GM21447 (cell line): Measurements from ENCODE around the gene MMP24.
"Not testable (repeated sequence)": the region's sequence is repeated elsewhere in the genome, so short reads cannot be mapped to it uniquely, and the experiment has no call there.

Experiments
- ATAC-seq: cut with Tn5 transposase; IDR thresholded peaks from one replicate; pipeline ENCODE4 v1.9.1; 2021; ENCODE audit not compliant: unreplicated experiment

MMP24 gene

DNA sequence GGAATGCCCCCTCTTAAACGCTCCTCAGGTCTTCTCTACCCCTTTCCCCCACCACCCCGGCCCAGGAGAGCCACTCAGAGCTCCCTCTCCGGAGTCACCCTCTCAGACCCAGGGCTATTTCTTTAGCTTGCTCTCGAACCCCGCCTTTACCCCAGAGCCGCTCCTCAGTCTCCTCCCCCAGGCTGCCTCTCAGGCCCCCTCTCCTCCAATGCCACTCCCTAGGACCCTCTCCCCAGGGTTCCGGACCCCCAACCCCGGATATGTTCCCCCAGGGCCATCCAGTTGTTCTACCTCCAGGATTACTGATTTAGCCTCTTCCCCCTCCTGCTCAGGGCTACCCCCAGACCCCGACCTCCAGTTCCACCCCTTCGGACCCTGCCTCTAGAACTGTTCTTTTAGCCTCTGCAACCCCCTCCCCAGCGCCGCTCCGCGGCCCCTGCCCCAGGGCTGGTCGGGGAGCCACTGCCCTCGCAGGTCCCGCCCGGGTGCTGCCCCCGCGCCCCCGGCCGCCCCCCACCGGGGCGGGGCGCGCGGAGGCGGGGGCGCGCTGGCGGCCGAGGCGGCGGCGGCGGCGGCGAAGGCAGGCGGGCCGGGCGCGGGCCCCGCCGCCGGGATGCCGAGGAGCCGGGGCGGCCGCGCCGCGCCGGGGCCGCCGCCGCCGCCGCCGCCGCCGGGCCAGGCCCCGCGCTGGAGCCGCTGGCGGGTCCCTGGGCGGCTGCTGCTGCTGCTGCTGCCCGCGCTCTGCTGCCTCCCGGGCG is at the start of gene MMP24:
MMP24 (plus strand) TSS at position 565 of the 758 bp plus-strand sequence; CDS start at position 614, 49 bp downstream.
- ATAC-seq: no peak

DNA sequence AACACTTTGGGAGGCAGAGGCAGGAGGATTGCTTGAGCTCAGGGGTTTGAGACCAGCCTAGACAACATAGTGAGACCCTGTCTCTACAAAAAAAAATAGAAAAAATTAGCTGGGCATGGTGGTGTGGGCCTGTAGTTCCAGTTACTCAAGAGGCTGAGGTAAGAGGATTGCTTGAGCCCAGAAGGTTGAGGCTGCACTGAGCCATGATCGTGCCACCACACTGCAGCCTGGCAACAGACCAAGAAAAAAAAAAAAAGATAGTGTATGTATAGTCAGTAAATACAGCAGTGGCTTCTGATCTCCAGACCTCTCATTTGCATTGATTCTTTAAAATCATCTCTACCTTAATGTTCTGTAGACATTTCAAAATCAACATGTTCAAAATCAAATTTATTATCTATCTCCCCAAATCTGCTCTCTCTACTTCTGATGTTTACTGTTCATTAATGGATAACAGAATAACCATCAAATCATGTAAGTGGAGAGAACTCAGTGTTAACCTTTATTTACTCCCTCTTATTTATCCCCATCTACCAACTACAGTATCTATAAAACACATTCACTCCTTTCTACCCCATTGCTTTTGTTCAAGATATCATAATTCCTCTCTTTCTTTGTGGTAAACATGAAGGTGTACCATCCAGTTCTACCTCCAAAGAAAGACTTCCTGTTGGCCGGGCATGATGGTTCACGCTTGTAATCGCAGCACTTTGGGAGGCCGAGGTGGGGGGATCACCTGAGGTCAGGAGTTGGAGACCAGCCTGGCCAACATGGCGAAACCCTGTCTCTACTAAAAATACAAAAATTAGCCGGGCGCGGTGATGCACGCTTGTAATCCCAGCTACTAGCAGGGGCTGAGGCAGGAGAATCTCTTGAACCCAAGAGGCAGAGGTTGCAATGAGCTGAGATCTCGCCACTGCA is 46.9 kb upstream of the MMP24 start:
- no peak for ATAC-seq

DNA sequence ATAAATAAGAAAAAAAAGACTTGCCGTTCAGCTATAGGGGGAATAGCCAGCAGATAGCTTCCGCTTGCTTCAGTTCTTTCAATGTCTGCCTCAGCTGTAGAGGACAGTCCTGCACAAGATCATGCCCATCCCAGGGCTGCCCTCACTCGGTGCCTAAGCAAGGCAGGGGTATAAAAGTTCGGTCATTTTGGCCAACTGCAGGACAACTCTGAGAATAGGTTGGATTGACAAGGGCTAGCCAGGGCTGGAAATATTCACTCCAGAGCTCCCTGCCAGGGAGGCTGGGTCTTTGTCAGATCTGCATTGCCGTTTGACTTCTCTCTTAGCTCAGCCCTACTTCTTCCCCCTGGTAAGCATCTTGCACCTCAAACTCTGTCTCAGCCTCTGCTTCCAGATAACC is 46.2 kb upstream of the MMP24 start:
- ATAC-seq: no peak

DNA sequence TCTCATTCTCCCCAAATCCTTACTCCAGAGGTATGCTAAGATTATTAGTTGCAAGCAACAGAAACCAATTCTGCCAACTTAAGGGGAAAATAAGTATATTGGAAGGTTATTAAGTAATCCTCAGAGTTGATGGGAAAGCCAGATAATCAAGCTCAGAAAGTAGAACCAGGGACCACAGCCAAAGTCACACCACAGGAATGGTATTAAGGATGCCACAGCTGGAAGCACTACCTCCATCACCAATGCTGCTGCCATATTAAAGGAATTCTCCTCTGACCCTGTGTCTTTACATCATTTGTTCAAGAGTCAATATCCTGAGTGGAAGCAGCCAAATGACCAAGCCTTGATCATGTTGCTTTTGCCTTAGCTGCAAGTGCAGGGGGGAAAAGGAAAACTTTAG is 44.8 kb upstream of the MMP24 start:
- ATAC-seq: no peak

DNA sequence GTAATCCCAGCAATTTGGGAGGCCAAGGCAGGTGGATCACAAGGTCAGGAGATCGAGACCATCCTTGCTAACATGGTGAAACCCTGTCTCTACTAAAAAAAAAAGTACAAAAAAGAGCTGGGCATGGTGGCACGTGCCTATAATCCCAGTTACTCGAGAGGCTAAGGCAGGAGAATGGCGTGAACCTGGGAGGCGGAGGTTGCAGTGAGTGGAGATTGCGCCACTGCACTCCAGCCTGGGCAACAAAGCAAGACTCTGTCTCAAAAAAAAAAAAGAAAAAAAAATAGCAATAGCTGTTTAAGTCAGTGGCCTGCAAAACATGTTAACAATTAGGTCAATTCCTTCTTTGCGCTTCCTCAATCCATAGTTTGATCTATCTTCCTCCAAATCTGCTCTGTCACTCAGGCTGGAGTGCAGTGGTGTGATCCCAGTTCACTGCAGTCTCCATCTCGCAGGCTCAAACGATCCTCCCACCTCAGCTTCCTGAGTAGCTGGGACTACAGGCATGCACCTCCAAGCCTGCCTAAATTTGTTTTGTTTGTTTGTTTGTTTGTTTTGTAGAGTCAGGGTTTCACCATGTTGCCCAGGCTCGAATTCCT is 39.7 kb upstream of the MMP24 start:
- not testable (repeated sequence) for ATAC-seq

DNA sequence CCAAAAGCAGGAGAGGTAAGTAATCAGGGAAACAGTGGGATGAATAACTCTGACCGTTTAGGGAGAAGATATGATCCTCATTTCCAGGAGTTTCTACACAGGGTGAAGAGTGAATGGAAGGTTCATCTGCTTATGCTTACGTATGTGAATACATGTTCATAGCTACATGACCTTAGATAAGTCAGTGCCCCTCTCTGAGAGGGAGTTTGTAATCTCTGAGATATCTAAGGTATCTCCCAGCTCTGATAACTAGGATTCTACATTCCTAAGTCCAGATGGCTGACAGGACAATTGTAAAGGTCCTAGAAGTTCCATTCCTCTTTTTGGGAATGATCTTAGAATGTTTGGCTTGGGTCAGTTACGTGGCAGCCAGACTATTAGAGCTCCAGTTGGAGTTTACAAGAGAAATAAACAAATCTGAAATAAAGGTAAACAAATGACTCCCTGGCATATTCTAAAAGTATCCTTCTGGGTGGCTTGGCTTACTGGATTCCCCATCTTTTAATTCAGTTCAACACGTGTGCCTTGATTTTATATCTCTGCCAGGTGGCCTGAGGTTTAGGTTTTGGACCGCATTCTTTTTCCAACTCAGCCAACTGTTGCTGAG is 38.8 kb upstream of the MMP24 start:
- ATAC-seq: no peak

DNA sequence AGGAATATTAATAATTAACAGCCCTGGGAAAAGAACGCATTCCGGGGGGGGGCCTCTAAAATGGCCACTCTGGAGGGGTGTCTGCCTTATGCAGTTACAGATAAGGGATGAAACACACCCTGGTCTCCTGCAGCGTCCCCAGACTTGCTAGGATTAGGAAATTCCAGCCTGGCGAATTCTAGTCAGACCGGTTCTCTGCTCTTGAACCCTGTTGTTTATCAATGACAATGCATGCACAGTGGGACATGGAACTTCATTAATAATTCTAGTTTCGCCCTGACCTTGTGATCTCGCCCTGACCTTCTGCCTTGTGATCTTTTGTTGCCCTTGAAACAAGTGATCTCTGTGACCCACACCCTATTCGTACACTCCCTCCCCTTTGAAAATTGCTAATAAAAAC is 37.3 kb upstream of the MMP24 start:
- ATAC-seq: not testable (repeated sequence)

DNA sequence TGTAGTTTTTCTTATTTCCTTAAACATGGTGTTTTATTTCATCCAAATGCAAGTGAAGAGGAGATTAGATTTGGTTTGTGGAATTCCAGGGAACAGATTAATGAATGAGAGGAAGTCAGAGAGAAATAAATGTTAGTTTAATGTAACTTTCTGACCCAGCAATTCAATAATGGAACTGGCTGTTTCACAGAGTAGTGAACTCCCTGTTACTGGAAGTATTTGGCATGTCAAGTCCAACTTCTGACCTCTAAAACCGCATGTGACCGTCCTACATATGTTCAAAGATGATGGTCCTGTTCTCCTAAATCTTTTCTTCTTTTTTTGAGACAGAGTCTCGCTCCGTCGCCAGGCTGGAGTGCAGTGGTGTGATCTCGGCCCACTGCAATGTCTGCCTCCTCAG is 35.9 kb upstream of the MMP24 start:
- no peak for ATAC-seq

DNA sequence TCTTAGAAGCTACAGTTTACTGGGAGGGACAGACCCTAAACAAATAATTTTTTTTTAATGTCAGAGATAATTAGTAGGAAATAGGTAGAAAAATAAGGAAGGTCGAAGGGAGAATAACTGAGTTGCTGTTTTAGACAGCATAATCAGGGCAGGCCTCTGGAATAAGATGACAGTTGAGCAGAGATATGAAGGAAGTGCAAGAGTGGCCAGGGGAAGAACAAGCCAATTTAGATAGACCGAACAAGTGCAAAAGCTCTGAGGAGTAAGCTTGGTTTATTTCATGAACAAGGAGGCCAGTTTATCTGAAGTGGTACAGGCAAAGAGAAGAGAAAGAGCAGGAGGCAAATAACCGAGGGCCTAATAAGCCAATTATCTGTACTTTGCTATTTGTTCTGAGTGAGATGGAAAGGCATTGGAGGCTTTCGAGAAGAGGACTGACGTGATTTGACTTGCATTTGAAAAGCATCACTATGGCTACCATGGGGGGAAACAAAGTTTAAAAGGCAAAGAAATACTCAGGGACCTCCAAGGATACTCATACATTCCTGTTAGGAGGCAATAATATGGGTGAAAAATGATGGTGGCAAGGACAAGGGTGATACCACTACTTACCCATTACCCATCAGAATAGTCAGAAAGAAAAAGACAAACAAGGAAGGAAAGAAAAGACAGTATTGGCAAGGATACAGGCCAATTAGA is 34.9 kb upstream of the MMP24 start:
- ATAC-seq: no peak

DNA sequence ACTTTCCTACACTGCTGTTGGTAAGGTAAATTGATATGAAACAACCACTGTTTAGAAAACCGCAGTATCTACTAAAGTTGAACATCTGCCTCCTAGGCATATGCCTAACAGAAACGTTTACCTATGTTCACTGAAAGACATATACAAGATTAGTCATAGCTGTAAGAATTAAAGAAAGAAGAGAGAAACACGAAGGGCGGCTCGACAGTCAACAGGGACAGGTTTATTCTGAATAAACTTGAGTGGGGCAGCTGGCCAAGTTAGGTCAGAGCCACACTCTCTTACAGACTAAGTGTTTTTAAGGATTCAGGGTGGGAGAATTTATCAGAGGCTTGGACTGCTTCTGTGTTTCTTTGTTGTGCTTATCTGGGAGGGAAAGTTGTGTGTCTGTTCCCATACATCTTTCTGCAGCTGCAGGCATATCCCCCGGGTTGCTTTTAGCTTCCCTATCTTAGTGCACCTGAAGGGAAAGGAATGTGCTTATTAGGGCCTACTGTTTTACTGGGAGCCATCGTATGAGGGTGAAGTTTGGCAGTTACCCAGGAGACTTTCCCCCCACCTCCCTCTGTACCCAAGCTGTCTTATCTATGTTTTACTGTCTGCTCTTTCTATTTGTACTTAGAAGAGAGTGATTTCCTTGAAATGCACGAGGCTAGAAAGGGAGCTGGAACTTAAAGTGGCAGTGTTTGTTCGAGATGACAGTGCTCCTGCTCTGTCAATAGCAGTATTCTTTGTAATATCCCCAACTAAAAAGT is 34.2 kb upstream of the MMP24 start:
- no peak for ATAC-seq

DNA sequence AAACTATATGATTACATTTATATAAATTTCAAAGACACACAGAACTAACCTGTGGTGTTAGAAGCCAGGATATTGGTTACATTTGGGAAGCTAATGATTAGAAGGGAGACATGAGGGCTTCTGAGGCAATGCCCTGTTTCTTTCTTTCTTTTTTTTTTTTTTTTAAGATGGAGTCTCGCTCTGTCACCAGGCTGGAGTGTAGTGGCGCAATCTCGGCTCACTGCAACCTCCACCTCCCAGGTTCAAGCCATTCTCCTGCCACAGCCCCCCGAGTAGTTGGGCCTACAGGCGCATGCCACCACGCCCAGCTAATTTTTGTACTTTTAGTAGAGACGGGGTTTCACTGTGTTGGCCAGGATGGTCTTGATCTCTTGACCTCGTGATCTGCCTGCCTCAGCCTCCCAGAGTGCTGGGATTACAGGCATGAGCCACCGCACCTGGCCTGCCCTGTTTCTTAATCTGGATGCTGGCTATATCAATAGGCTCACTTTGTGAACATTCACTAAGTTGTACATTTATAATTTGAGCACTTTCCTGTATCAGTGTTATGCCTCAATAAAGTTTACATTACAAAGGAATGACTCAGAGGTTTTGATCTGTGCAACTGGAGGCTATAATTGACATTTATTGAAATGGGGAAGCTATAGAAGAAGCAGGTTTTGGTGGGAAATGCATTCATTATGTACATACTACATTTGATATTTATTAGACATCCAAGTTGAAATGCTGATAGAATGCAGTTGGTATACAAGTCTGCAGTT is 33.3 kb upstream of the MMP24 start:
- ATAC-seq: not testable (repeated sequence)

DNA sequence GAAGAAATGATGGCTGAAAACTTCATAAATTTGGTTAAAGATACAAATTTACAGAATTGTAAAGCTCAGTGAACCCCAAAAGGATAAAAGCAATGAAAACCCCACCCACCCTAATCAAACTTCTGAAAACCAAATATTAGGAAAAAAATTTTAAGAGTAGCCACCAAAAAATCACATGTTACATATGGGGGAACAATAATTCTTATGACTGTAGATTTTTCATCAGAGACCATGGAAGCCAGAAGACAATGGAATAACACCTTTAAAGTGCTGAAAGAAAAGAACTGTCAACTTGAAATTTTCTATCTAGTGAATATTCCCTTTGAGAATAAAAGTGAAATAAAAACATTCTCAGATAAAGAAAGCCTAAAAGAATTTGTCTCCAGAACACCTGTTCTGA is 30.2 kb upstream of the MMP24 start:
- ATAC-seq: no peak

DNA sequence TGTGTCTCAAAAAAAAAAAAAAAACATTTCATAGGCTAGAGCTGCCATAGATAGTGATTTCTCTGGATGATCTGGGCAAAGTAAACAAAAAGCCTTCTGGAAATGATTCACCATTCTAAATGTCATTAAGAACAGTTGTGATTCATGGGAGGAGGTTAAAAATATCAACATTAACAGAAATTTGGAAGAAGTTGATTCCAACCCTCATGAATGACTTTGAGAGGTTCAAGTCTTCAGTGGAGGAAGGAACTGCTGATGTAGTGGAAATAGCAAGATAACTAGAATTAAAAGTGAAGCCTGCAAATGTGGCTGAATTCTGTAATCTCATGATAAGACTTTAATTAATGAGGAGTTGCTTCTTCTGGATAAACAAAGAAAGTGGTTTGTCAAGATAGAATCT is 26.8 kb upstream of the MMP24 start:
- no peak for ATAC-seq

DNA sequence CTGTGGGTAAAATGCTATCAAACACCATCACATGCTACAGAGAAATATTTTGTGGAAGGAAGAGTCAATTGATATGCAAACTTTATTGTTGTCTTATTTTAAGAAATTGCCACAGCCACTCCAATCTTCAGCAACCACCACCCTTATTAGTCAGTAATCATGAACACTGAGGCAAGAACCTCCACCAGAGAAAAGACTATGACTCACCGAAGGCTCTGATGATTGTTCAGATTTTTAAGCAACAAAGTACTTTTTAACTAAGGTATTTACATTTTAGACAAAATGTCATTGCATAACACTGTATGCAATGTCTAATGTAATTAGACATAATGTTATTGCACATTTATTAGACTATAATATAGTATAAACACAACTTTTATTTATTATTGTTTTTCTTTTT is 26.2 kb upstream of the MMP24 start:
- ATAC-seq: no peak

DNA sequence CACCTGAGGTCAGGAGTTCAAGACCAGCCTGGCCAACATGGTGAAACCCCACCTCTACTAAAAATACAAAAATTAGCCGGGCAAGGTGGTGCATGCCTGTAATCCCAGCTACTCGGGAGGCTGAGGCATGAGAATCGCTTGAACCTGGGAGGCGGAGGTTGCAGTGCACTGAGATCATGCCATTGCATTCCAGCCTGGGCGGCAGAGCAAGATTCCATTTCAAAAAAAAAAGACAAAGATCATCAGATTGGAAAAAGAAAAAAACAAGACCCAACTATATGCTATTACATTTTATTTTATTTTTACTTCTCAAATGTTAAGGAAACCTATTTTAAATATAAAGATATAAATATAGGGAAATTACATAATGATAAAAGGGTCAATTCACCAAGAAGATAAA is 25.0 kb upstream of the MMP24 start:
- ATAC-seq: not testable (repeated sequence)

DNA sequence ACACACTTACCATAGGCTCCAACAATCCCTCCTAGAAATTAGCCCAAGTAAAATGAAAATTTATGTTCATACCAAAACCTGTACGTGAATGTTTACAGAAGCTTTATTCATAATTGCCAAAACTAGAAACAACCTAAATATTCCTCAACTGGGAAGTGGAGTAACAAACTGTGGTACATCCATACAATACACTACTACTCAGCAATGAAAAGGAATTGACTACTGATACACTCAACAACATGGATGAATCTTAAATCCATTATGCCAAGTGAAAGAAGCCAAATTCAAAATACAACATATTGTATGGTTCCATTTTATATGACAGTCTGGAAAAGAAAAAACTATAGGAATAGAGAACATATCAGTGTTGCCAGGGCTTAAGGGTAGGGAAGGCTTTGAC is 19.7 kb upstream of the MMP24 start:
- no peak for ATAC-seq

DNA sequence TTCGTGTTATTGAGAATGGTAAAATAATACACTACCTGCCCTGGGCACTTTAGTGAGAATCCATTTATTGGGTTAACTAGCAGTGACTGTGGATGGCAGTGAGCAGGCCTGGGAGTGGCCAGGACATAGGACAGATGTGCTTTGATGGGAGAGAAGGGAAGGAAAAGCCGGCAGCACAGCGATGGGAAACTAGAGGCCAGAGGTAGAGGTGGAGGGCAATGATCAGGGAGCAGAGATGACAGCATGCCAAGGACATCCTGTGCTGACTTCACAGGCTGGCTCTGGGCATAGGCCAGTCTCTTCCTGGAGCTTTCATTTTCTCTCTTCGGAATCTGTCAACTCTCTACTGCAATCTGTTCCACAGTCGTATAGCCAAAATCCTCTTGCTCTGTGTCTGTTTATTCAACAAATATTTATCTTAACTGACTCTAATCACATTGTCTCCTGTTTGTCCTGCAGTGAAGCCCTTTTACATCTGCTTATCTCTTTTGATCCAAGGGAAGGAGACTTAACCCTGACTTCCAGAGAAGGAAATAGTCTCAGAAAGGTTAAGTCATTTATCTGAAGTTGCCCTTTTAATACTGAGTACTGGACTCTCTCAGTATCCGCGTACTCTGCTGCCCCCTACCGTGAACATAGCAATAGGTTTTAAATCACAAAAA is 18.4 kb upstream of the MMP24 start:
- no peak for ATAC-seq

DNA sequence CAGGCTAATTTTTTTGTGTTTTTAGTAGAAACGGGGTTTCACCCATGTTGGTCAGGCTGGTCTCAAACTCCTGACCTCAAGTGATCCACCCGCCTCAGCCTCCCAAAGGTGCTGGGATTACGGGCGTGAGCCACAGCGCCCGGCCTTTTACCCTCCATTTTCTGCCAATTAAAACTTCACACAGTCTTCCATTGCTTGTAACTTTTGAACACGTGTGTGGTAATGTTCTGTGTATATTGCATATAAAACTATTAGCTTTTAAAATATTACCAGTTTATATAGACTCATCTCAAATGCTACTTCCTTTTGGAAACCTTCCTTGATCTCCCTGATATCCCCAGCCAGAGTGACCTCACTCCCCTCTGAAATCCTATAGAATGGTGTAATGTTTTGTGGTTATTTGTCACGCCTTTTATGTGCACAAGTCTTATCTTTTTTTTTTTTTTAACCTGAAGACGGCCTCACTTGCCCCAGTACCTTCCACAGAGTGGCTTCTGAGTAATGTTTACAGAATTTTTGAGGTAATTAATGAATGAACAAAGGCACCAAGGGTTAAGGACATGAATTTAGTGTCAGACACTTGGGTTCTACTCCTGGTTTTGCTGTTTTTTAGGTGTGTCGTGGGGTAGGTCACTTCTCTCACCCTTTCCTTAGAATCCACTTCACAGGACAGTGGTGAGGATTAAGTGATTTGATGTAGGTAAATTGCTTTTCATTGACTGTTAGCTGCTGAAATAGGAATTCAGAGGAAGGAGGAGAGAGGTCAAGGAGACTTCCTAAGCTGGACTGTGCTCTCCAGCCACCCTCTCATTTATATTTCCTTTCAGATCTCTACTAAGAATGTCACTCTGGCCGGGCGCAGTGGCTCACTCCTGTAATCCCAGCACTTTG is 11.2 kb upstream of the MMP24 start:
- no peak for ATAC-seq
